ENCODE results near the gene TGFA. TPM values are rescaled to one million over a fixed set of nuclear protein-coding genes. Genes with fewer than 3 reads are reported as not detected.
A peak's percentile ranks its signal among the peaks of the same experiment; 100 is the strongest.

Gene TGFA
- total RNA-seq, 1 donor from 2014 or later = 9.1 TPM

GRCh38 chr2:70523672-70523995 lies 30.0 kb downstream of the TGFA start:
- TF ChIP-seq, protein P1, sequence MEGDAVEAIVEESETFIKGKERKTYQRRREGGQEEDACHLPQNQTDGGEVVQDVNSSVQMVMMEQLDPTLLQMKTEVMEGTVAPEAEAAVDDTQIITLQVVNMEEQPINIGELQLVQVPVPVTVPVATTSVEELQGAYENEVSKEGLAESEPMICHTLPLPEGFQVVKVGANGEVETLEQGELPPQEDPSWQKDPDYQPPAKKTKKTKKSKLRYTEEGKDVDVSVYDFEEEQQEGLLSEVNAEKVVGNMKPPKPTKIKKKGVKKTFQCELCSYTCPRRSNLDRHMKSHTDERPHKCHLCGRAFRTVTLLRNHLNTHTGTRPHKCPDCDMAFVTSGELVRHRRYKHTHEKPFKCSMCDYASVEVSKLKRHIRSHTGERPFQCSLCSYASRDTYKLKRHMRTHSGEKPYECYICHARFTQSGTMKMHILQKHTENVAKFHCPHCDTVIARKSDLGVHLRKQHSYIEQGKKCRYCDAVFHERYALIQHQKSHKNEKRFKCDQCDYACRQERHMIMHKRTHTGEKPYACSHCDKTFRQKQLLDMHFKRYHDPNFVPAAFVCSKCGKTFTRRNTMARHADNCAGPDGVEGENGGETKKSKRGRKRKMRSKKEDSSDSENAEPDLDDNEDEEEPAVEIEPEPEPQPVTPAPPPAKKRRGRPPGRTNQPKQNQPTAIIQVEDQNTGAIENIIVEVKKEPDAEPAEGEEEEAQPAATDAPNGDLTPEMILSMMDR (IDR thresholded peaks at IDR 0.05) = no peak
- peaks cover 25% of the 10 kb centered on the region for H3K4me1 ChIP-seq
- no peaks in the 10 kb centered on the region for H3K27me3 ChIP-seq
- H3K36me3 ChIP-seq = no peaks in the 10 kb centered on the region
- H3K27ac ChIP-seq = peak overlapping the region; percentile 58
- H3K9me3 ChIP-seq = no peaks in the 10 kb centered on the region
- no peak overlapping the region for H3K4me3 ChIP-seq
- ATAC-seq (no peak), DNase-seq (no peak)
- intact Hi-C loops (cut with DNase I) = no loop called here

GRCh38 chr2:70522627-70523026 lies 31.0 kb downstream of the TGFA start:
- TF ChIP-seq, protein P1 (IDR thresholded peaks at IDR 0.05) = no peak
- ATAC-seq (no peak), DNase-seq (no peak)
- H3K27me3 ChIP-seq = no peaks in the 10 kb centered on the region
- intact Hi-C loops (cut with DNase I) = no loop called here
- H3K9me3 ChIP-seq = no peaks in the 10 kb centered on the region
- H3K4me1 ChIP-seq = peaks cover 25% of the 10 kb centered on the region
- no peak overlapping the region for H3K27ac ChIP-seq
- no peaks in the 10 kb centered on the region for H3K36me3 ChIP-seq
- no peak overlapping the region for H3K4me3 ChIP-seq

DNA sequence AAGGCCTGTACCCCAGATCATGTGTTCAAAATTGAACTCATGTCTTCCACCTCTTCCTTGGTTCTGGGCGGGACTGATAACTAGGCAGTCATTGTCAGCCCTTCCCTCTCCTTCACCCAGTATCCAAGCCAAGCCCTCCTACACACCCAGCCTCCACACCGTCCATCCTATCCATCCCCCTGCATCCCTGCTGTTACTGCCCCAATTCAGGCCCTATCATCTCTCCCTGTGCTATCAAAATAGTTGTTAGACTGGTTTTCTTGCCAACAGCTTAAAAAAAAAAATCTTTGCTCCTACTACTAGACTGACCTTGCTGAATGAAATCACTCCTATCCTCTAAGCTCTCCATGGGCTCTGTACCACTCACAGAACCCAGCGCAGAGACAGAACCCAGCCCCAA lies 32.8 kb downstream of the TGFA start:
- ATAC-seq (no peak), DNase-seq (no peak)
- Histone ChIP-seq H3K9me3 (no peaks in the 10 kb centered on the region), H3K4me1 (peaks cover 25% of the 10 kb centered on the region), H3K27ac (no peak overlapping the region), H3K4me3 (no peak overlapping the region), H3K36me3 (no peaks in the 10 kb centered on the region), H3K27me3 (no peaks in the 10 kb centered on the region)
- intact Hi-C loops (cut with DNase I) = no loop called here
- TF ChIP-seq, protein P1 (IDR thresholded peaks at IDR 0.05) = no peak

- no peaks in the 10 kb centered on the region for H3K9me3 ChIP-seq
- TF ChIP-seq, protein P1 (IDR thresholded peaks at IDR 0.05) = no peak
- no peak for ATAC-seq
- intact Hi-C loops (cut with DNase I) = no loop called here
- H3K27ac ChIP-seq = no peak overlapping the region
- DNase-seq = no peak
- no peaks in the 10 kb centered on the region for H3K27me3 ChIP-seq
- no peaks in the 10 kb centered on the region for H3K36me3 ChIP-seq
- H3K4me3 ChIP-seq = no peak overlapping the region
- H3K4me1 ChIP-seq = peaks cover 13% of the 10 kb centered on the region
These were observed 34.2 kb downstream of the TGFA start for GRCh38 chr2:70519453-70519852.

GRCh38 chr2:70518557-70518956 lies 35.1 kb downstream of the TGFA start:
- DNase-seq = no peak
- Histone ChIP-seq H3K27me3 (no peaks in the 10 kb centered on the region), H3K27ac (no peak overlapping the region), H3K4me1 (peaks cover 4% of the 10 kb centered on the region), H3K4me3 (no peak overlapping the region), H3K36me3 (no peaks in the 10 kb centered on the region), H3K9me3 (no peaks in the 10 kb centered on the region)
- TF ChIP-seq, protein P1 (IDR thresholded peaks at IDR 0.05) = no peak
- no peak for ATAC-seq
- intact Hi-C loops (cut with DNase I) = no loop called here

DNA sequence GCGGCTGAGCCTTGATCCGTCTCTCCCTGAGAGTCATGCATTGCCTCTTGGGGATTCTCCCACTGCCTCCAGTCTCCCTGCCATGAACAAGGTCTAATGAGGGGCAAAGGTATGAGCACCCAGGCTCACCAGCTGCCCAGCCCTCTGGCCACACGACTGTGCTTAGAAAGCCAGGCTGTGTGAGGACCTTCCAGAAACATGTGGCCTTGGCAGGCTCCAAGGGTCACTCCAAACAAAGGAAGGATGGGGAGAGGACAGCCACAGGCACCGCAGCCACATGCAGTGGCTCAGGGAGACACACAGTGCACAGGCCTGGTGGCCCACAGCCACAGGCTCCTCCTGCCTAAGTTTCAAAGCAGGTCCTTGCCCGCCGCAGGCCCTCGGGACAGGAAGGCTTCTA lies 35.8 kb downstream of the TGFA start:
- ATAC-seq = no peak
- TF ChIP-seq, protein P1 (IDR thresholded peaks at IDR 0.05) = no peak
- H3K27me3 ChIP-seq = no peaks in the 10 kb centered on the region
- H3K4me3 ChIP-seq = no peak overlapping the region
- no peaks in the 10 kb centered on the region for H3K4me1 ChIP-seq
- DNase-seq = no peak
- no peaks in the 10 kb centered on the region for H3K36me3 ChIP-seq
- no peak overlapping the region for H3K27ac ChIP-seq
- H3K9me3 ChIP-seq = no peaks in the 10 kb centered on the region
- intact Hi-C loops (cut with DNase I) = no loop called here
